K562 (cell line): ENCODE data around the gene HEATR1. TPM values are rescaled to one million over a fixed set of nuclear protein-coding genes. Genes with fewer than 3 reads are reported as not detected.
A peak's percentile ranks its signal among the peaks of the same experiment; 100 is the strongest.
"Not testable (repeated sequence)": the region's sequence is repeated elsewhere in the genome, so short reads cannot be mapped to it uniquely, and the experiment has no call there.

Experiments
- ATAC-seq: fragments of 200-7000 bp; cut with Tn5 transposase; 3 replicates; pipeline ENCODE4 v1.9.1; 2020; ENCODE audit warnings: moderate library complexity
- BruUV-seq: library from RNA; stranded (reverse); fragments of 400-500 nt; replicated peaks from 2 replicates; lab custom pipeline; 2021; lab: Mats Ljungman, UMichigan
- CTCF ChIA-PET: fragments of 300-600 bp; formaldehyde crosslinking; extraction: SDS; loops from one replicate; lab custom pipeline; 2021; ENCODE audit warnings: low intra/inter-chr PET ratio; lab: Yijun Ruan, JAX
- POLR2A ChIA-PET: fragments of 300-600, 350-650 bp; sonication (Branson Sonifier 250); formaldehyde crosslinking; extraction: SDS; loops from one replicate; lab custom pipeline; 2021; ENCODE audit warnings: antibody characterized with exemption, inconsistent platforms; lab: Yijun Ruan, JAX
- DNase-seq, 4 experiments: peaks; one replicate each; pipeline versions ENCODE4 v3.0.0 to v3.0.0-alpha.2; 2011 to 2018; ENCODE audit warnings: low spot score in 3 of 4, mixed read lengths in 3 of 4; ENCODE audit errors: extremely low read depth in 1 of 4
- FAIRE-seq: peaks from 2 replicates; lab custom pipeline; 2011; peaks lifted over from hg19 to GRCh38; lab: Jason Lieb, UNC
- H2AFZ ChIP-seq: 2 replicates; pipeline ENCODE4 v1.6.0; 2011; ENCODE audit warnings: low read depth, low read length, control low read depth, inconsistent platforms
- H3K27ac ChIP-seq: fragments of 200-600 bp; 3 replicates; pipeline ENCODE4 v1.8.0; 2011; ENCODE audit warnings: low read depth, mild to moderate bottlenecking, control low read depth, inconsistent platforms, low read length, moderate library complexity, mixed read lengths; ENCODE audit errors: extremely low read depth
- H3K27me3 ChIP-seq, 2 experiments: fragments of 300-600 bp in 1 of 2; 2 replicates in 1 of 2; 3 replicates in 1 of 2; pipeline versions ENCODE4 v1.6.0 to v1.8.0; 2011; ENCODE audit warnings: inconsistent platforms in 2 of 2, low read length in 2 of 2, mild to moderate bottlenecking in 1 of 2, mixed read lengths in 1 of 2, moderate library complexity in 1 of 2; ENCODE audit not compliant: control insufficient read depth in 2 of 2, insufficient read depth in 2 of 2
- H3K36me3 ChIP-seq: fragments of 300-600 bp; 3 replicates; pipeline ENCODE4 v1.8.0; 2011; ENCODE audit warnings: mild to moderate bottlenecking, low read length, inconsistent platforms; ENCODE audit not compliant: control insufficient read depth, insufficient read depth
- H3K4me1 ChIP-seq, 2 experiments: fragments of 200-600 bp in 1 of 2; replicated peaks in 1 of 2; 2 replicates in 1 of 2; 3 replicates in 1 of 2; pipeline versions ENCODE4 v1.5.1 to v1.8.0; 2011; ENCODE audit warnings: inconsistent platforms in 2 of 2, low read length in 2 of 2, mild to moderate bottlenecking in 1 of 2, mixed read lengths in 1 of 2, moderate library complexity in 1 of 2; ENCODE audit not compliant: control insufficient read depth in 2 of 2, insufficient read depth in 2 of 2
- H3K4me2 ChIP-seq: 2 replicates; pipeline ENCODE4 v1.6.1; 2011; ENCODE audit warnings: low read length, control low read depth, inconsistent platforms, mixed read lengths; ENCODE audit not compliant: insufficient read depth
- H3K4me3 ChIP-seq: fragments of 200-600 bp; sonication (generic), shearing (Covaris generic); 2 replicates; pipeline ENCODE4 v1.5.1; 2016; ENCODE audit warnings: control low read depth, inconsistent platforms
- H3K79me2 ChIP-seq: fragments of 200-600 bp; 3 replicates; pipeline ENCODE4 v1.8.0; 2011; ENCODE audit warnings: low read length, inconsistent platforms; ENCODE audit not compliant: control insufficient read depth, insufficient read depth
- H3K9ac ChIP-seq, 2 experiments: 2 replicates each; pipeline versions ENCODE4 v1.6.0 to v1.6.1; 2011; ENCODE audit warnings: low read depth in 2 of 2, low read length in 2 of 2, control low read depth in 1 of 2, inconsistent platforms in 1 of 2, mild to moderate bottlenecking in 1 of 2, mixed read lengths in 1 of 2; ENCODE audit not compliant: insufficient read depth in 1 of 2
- H3K9me1 ChIP-seq: one replicate; pipeline ENCODE4 v1.6.0; 2011; ENCODE audit warnings: inconsistent platforms, mild to moderate bottlenecking, low read length, moderate library complexity; ENCODE audit not compliant: control insufficient read depth, insufficient read depth
- H3K9me3 ChIP-seq: replicated peaks from 2 replicates; pipeline ENCODE4 v1.5.1; 2011; ENCODE audit warnings: low read depth, low read length, inconsistent platforms; ENCODE audit not compliant: control insufficient read depth, insufficient read depth
- H4K20me1 ChIP-seq: replicated peaks from 2 replicates; pipeline ENCODE4 v1.6.1; 2011; ENCODE audit warnings: low read length, inconsistent platforms, mixed read lengths; ENCODE audit not compliant: control insufficient read depth, insufficient read depth
- DACH1 ChIP-seq: fragments of 450-650 bp; IDR thresholded peaks from 2 replicates; pipeline ENCODE4 v1.6.1; 2018; ENCODE audit not compliant: partially characterized antibody
- ETV6 ChIP-seq, 3 experiments: fragments of 150-350 bp in 1 of 3; sonication (generic) in 1 of 3; formaldehyde crosslinking in 1 of 3; IDR thresholded peaks; 2 replicates each; pipeline versions ENCODE4 v1.6.1 to v1.8.0; 2014 to 2022; ENCODE audit warnings: borderline replicate concordance in 2 of 3, low read depth in 2 of 3, antibody characterized with exemption in 1 of 3, low read length in 1 of 3, mild to moderate bottlenecking in 1 of 3, missing genetic modification reagents in 1 of 3
- GABPB2 ChIP-seq: fragments of 250-450 bp; sonication (Bioruptor Pico); conservative IDR thresholded peaks from 2 replicates; pipeline ENCODE4 v1.5.1; 2021; ENCODE audit warnings: mild to moderate bottlenecking
- LEF1 ChIP-seq: fragments of 450-650 bp; IDR thresholded peaks from 2 replicates; pipeline ENCODE4 v1.6.1; 2016; ENCODE audit warnings: mild to moderate bottlenecking
- PCBP1 ChIP-seq: fragments of 200-400 bp; formaldehyde crosslinking; IDR thresholded peaks from 2 replicates; pipeline ENCODE4 v1.6.1; 2018; ENCODE audit warnings: mild to moderate bottlenecking, low read depth, low read length; ENCODE audit not compliant: poor library complexity, severe bottlenecking
- POLR2A ChIP-seq: fragments of 450-650 bp; conservative IDR thresholded peaks from 2 replicates; pipeline ENCODE4 v1.6.1; 2016
- RFX1 ChIP-seq: fragments of 450-650 bp; IDR thresholded peaks from 2 replicates; pipeline ENCODE4 v1.6.1; 2016; ENCODE audit warnings: mild to moderate bottlenecking, moderate library complexity
- SUPT5H ChIP-seq: fragments of 450-650 bp; IDR thresholded peaks from 2 replicates; pipeline ENCODE4 v1.6.1; 2016
- TEAD2 ChIP-seq: fragments of 450-650 bp; IDR thresholded peaks from 2 replicates; pipeline ENCODE4 v1.6.1; 2016; ENCODE audit warnings: missing genetic modification characterization, control low read depth, missing compliant biosample characterization
- ZNF121 ChIP-seq: sonication (generic); formaldehyde crosslinking; conservative IDR thresholded peaks from 2 replicates; pipeline ENCODE4 v1.8.0; 2022; ENCODE audit warnings: missing genetic modification reagents
- ZNF444 ChIP-seq: fragments of 250-450 bp; sonication (Bioruptor Pico); IDR thresholded peaks from 2 replicates; pipeline ENCODE4 v1.4.0; 2020; ENCODE audit warnings: mild to moderate bottlenecking, moderate library complexity
- WGBS: fragments of 100-300 bp; shearing (Covaris generic); methylation state at CpG from one replicate; pipeline ENCODE4 v1.1.6; 2016; ENCODE audit warnings: low coverage, mixed read lengths; ENCODE audit not compliant: insufficient coverage; ENCODE audit errors: missing lambda C conversion rate; 5-methylcytosine and 5-hydroxymethylcytosine counted together
- in situ Hi-C: fragments of 300-500 bp; cut with MboI; formaldehyde crosslinking; loops from 4 replicates; pipeline ENCODE4 v1.15.0; 2018; ENCODE audit warnings: inconsistent platforms, mixed read lengths
- intact Hi-C: fragments of 100-400 bp; cut with micrococcal nuclease; formaldehyde crosslinking; loops from 2 replicates; pipeline ENCODE4 v1.14.2; 2022
- polyA plus RNA-seq, 8 experiments: library from polyadenylated mRNA; depleted of rRNA in 4 of 8; stranded (reverse) in 5 of 8; unstranded in 3 of 8; fragments of >200 nt; fragmentation: Nextera tagmentation in 2 of 8; fragmentation: Illumina TruSeq in 1 of 8; extraction: Ambion mirVana in 2 of 8; extraction: Trizol in 1 of 8; gene quantifications; 2 replicates each; pipeline versions ENCODE4 v1.2.1 to v1.2.3, GENCODE V29; 2011 to 2014; ENCODE audit warnings: inconsistent platforms in 1 of 8, missing spikeins in 1 of 8
- total RNA-seq, 7 experiments: library from RNA; depleted of rRNA in 6 of 7; stranded (reverse); fragments of >200 nt in 6 of 7; fragmentation: Illumina TruSeq in 2 of 7; extraction: Trizol in 2 of 7; gene quantifications; 2 replicates each; pipeline versions ENCODE4 v1.2.1 to v1.2.3, GENCODE V29; 2011 to 2021; ENCODE audit warnings: low replicate concordance in 1 of 7
- TF ChIP-seq, protein P1 (sequence below): fragments of 450-650 bp; formaldehyde crosslinking; conservative IDR thresholded peaks from 2 replicates; pipeline ENCODE4 v1.4.0; 2022; ENCODE audit warnings: mild to moderate bottlenecking, missing genetic modification characterization
- TF ChIP-seq, protein P2 (sequence below): fragments of 450-650 bp; formaldehyde crosslinking; IDR thresholded peaks from 2 replicates; pipeline ENCODE4 v1.4.0; 2022; ENCODE audit warnings: mild to moderate bottlenecking, moderate library complexity
- TF ChIP-seq, protein P3 (sequence below): sonication (generic); formaldehyde crosslinking; IDR thresholded peaks from 2 replicates; pipeline ENCODE4 v1.8.1; 2022; ENCODE audit warnings: missing genetic modification reagents

HEATR1 gene
- total and polyA plus RNA-seq, 9 of the 15 experiments (the other 6 are each of a cell fraction or from before 2014, with no cell fraction given): 28.3 to 108 (median 50.9) TPM

DNA sequence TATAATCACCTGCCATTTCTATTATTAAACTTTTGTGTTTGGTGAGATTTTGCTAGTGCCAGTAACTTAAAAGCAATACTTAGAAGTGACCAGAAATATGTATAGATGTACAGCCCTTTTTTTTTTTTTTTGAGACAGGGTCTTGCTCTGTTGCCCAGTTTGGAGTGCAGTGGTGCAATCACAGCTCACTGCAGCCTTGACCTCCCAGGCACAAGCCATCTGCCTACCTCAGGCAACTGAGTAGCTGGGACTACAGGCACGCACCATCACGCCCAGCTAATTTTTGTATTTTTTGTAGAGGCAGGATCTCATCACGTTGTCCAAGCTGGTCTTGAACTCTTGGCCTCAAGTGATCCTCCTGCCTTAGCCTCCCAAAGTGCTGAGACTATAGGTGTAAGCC is 23.9 kb downstream of the HEATR1 start:
- ATAC-seq, H3K4me2 ChIP-seq, H4K20me1 ChIP-seq: not testable (repeated sequence)
- TF ChIP-seq ZNF121 (CRISPR knock-in tag): peak; percentile 90
- TF ChIP-seq POLR2A: 0 out of 2 replicates have a peak, but pooled peaks have one; percentile 29
- peak; percentile 12; the same call in 1 of the 2 replicates for TF ChIP-seq SUPT5H
- TF ChIP-seq, all 486 proteins: peak for 3; not testable (repeated sequence) for 483
- FAIRE-seq, intact Hi-C loops, BruUV-seq, H3K9me1 ChIP-seq, H3K4me1 ChIP-seq, DNase-seq, in situ Hi-C loops, H2AFZ ChIP-seq, H3K4me3 ChIP-seq, H3K27me3 ChIP-seq, H3K9me3 ChIP-seq, H3K9ac ChIP-seq, H3K27ac ChIP-seq, H3K79me2 ChIP-seq: not testable (repeated sequence)
- H3K36me3 ChIP-seq: peaks cover 89% of the 10 kb centered on the region
- CTCF ChIA-PET: interaction anchor here (0.6 kb wide), 1 partner anchor 70 kb away, joined by 3 read pairs; no protein-coding TSS in a partner anchor
- 96% methylated on average over 3 of the region's 3 CpGs for WGBS
- POLR2A ChIA-PET: interaction anchor here (0.6 to 1.0 kb wide), 3 partner anchors 20 to 438 kb away, joined by 3 to 5 read pairs (median 4); partner anchors contain the start of gene GPR137B

DNA sequence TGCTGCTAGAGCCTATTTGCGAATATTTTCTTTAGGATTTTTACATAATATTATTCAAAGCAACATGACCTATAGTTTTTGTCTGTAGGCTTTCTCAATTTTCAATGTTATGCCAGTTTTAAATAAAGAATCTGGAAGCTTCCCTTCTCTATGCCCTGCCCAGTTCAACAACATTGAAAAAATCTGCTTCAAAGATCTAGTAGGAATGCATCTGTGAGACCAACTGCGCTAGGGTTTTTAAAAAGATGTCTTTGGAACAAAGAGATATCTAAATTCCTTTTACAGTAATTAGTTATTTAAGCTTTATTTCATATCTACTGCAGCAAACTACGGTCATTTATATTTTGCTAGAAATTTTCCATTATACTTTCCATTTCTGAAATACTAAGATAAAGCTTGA is 25.7 kb downstream of the HEATR1 start:
- POLR2A ChIA-PET: interaction anchor here (0.6 kb wide), 1 partner anchor 17 kb away, joined by 3 read pairs; no protein-coding TSS in a partner anchor
- DNase-seq (no peak), ATAC-seq (no peak), FAIRE-seq (no peak)
- intact Hi-C loops: no loop called here
- WGBS: 97% methylated on average over 3 of the region's 3 CpGs
- Histone ChIP-seq H3K27me3 (no peaks in the 10 kb centered on the region), H3K79me2 (no peaks in the 10 kb centered on the region), H3K4me3 (no peak overlapping the region), H3K27ac (no peak overlapping the region), H3K4me2 (no peak overlapping the region), H3K36me3 (peaks cover 89% of the 10 kb centered on the region), H3K9me3 (no peaks in the 10 kb centered on the region), H4K20me1 (no peaks in the 10 kb centered on the region), H3K9ac (no peak overlapping the region), H3K9me1 (no peaks in the 10 kb centered on the region), H3K4me1 (no peaks in the 10 kb centered on the region), H2AFZ (no peak overlapping the region)
- in situ Hi-C loops: no loop called here
- BruUV-seq: no TSS peak
- CTCF ChIA-PET: no interaction called here
- TF ChIP-seq, protein P1, sequence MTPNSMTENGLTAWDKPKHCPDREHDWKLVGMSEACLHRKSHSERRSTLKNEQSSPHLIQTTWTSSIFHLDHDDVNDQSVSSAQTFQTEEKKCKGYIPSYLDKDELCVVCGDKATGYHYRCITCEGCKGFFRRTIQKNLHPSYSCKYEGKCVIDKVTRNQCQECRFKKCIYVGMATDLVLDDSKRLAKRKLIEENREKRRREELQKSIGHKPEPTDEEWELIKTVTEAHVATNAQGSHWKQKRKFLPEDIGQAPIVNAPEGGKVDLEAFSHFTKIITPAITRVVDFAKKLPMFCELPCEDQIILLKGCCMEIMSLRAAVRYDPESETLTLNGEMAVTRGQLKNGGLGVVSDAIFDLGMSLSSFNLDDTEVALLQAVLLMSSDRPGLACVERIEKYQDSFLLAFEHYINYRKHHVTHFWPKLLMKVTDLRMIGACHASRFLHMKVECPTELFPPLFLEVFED (CRISPR knock-in tag): no peak
- TF ChIP-seq ZNF444 (CRISPR knock-in tag) (no peak), ETV6 (IDR thresholded peaks at IDR 0.05; ENCODE audit: borderline replicate concordance in 1 of 2, low read depth in 2 of 2, low read length in 1 of 2) (no peak), ETV6 (CRISPR knock-in tag; IDR thresholded peaks at IDR 0.05; ENCODE audit: borderline replicate concordance) (no peak), TEAD2 (tag) (no peak), RFX1 (no peak), LEF1 (no peak), DACH1 (no peak), PCBP1 (no peak), GABPB2 (CRISPR knock-in tag) (no peak)
- TF ChIP-seq, protein P2, sequence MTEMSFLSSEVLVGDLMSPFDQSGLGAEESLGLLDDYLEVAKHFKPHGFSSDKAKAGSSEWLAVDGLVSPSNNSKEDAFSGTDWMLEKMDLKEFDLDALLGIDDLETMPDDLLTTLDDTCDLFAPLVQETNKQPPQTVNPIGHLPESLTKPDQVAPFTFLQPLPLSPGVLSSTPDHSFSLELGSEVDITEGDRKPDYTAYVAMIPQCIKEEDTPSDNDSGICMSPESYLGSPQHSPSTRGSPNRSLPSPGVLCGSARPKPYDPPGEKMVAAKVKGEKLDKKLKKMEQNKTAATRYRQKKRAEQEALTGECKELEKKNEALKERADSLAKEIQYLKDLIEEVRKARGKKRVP (CRISPR knock-in tag): no peak
- TF ChIP-seq, protein P3, sequence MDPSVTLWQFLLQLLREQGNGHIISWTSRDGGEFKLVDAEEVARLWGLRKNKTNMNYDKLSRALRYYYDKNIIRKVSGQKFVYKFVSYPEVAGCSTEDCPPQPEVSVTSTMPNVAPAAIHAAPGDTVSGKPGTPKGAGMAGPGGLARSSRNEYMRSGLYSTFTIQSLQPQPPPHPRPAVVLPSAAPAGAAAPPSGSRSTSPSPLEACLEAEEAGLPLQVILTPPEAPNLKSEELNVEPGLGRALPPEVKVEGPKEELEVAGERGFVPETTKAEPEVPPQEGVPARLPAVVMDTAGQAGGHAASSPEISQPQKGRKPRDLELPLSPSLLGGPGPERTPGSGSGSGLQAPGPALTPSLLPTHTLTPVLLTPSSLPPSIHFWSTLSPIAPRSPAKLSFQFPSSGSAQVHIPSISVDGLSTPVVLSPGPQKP: no peak
